ENCODE measurements around the gene KAZN.

Gene KAZN

GRCh38 chr1:14897080-14897449 is 298.6 kb downstream of the KAZN start:
- DNase-seq = no peak

- DNase-seq = no peak
Observed at GRCh38 chr1:14897547-14897946, 299.1 kb downstream of the KAZN start.

GRCh38 chr1:14897997-14898645 is 299.6 kb downstream of the KAZN start:
- no peak for DNase-seq

GRCh38 chr1:14899686-14900085 is 301.2 kb downstream of the KAZN start:
- no peak for DNase-seq

GRCh38 chr1:14901371-14901954 is 303.0 kb downstream of the KAZN start:
- no peak for DNase-seq

- DNase-seq = no peak
Observed at GRCh38 chr1:14903922-14904321, 305.4 kb downstream of the KAZN start.

GRCh38 chr1:14906665-14907064 is 308.2 kb downstream of the KAZN start:
- no peak for DNase-seq

GRCh38 chr1:14907416-14907815 is 308.9 kb downstream of the KAZN start:
- no peak for DNase-seq

- DNase-seq = no peak
Observed at GRCh38 chr1:14909273-14909672, 310.8 kb downstream of the KAZN start.

GRCh38 chr1:14909920-14910460 is 311.5 kb downstream of the KAZN start:
- no peak for DNase-seq

GRCh38 chr1:14910984-14911721 is 312.7 kb downstream of the KAZN start:
- no peak for DNase-seq

- no peak for DNase-seq
Observed at GRCh38 chr1:14912839-14913481, 314.5 kb downstream of the KAZN start.

GRCh38 chr1:14913482-14914177 is 315.1 kb downstream of the KAZN start:
- no peak for DNase-seq

- DNase-seq = no peak
Observed at GRCh38 chr1:14914351-14914988, 316.0 kb downstream of the KAZN start.

GRCh38 chr1:14915356-14916054 is 317.0 kb downstream of the KAZN start:
- DNase-seq = peak; percentile 73

- no peak for DNase-seq
Observed at GRCh38 chr1:14919289-14919688, 320.8 kb downstream of the KAZN start.

GRCh38 chr1:14919751-14920150 is 321.3 kb downstream of the KAZN start:
- DNase-seq = no peak

GRCh38 chr1:14921057-14921456 is 322.6 kb downstream of the KAZN start:
- DNase-seq = no peak

GRCh38 chr1:14922942-14923726 is 324.6 kb downstream of the KAZN start:
- no peak for DNase-seq

GRCh38 chr1:14923727-14924452 is 325.4 kb downstream of the KAZN start:
- peak; percentile 74 for DNase-seq
